B cell (primary cell): ENCODE data around the gene PHPT1.

Experiments
- EZH2 ChIP-seq: IDR thresholded peaks from 2 replicates; pipeline ENCODE4 v1.6.1; 2012; ENCODE audit warnings: borderline replicate concordance, low read depth, mild to moderate bottlenecking, moderate library complexity, low read length; ENCODE audit not compliant: insufficient read depth, poor library complexity, severe bottlenecking
- TF ChIP-seq, protein P1 (sequence below): fragments of 200-600 bp; IDR thresholded peaks from one replicate; pipeline ENCODE4 v1.8.0; 2022; ENCODE audit warnings: antibody characterized with exemption, mild to moderate bottlenecking

DNA sequence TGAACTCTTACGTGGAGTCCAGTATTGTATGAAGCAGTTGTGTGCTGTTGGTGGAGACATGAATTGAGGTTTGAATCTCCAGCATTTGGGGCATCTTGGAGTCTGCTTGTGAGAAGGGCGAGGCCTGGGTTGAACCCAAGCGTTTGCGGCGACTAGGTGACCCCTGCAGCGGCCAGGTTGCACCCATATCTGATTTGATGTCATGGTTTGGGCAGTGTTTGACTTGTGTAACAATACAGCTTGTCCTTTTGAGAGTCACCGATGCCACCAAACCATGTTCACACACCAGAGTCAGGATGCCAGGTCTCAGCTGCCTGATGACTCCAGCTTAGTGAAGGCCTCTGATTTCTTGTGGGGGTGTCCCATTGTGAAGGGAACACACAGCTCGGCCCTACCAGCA lies 39.2 kb downstream of the PHPT1 start:
- TF ChIP-seq EZH2 = no peak
- TF ChIP-seq, protein P1, sequence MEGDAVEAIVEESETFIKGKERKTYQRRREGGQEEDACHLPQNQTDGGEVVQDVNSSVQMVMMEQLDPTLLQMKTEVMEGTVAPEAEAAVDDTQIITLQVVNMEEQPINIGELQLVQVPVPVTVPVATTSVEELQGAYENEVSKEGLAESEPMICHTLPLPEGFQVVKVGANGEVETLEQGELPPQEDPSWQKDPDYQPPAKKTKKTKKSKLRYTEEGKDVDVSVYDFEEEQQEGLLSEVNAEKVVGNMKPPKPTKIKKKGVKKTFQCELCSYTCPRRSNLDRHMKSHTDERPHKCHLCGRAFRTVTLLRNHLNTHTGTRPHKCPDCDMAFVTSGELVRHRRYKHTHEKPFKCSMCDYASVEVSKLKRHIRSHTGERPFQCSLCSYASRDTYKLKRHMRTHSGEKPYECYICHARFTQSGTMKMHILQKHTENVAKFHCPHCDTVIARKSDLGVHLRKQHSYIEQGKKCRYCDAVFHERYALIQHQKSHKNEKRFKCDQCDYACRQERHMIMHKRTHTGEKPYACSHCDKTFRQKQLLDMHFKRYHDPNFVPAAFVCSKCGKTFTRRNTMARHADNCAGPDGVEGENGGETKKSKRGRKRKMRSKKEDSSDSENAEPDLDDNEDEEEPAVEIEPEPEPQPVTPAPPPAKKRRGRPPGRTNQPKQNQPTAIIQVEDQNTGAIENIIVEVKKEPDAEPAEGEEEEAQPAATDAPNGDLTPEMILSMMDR = no peak
